Measurements from ENCODE around the gene WDR7. TPM values are rescaled to one million over a fixed set of nuclear protein-coding genes. Genes with fewer than 3 reads are reported as not detected.

Gene WDR7
- total RNA-seq, 1 experiment from 2014 or later, result 11.5 TPM

DNA sequence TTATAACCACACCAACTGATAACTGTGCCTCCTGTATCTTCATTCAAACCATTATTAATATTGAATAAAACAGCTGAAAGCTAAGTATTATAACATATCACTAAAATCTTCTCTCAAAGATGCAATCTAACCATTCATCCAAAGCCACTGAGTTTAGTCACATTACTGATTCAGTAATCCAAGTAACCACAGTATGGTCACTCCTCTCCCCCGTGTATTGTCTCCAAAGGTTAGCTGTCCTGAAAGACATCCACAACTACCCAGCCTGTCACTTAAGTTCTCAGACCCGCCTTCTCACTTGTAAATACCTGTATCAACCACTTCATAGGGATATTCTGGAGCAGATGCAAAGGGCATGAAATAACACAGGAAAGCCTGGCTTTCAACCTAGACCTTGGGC is 282.3 kb downstream of the WDR7 start:
- Histone ChIP-seq H2AFZ (ENCODE audit: low read depth, low read length, poor library complexity, severe bottlenecking) (no peak overlapping the region), H4K20me1 (ENCODE audit: insufficient read depth) (no peaks in the 10 kb centered on the region), H3K4me1 (ENCODE audit: control insufficient read depth in 1 of 2, insufficient read depth in 2 of 2, low read length in 2 of 2) (no peaks in the 10 kb centered on the region), H3K4me3 (replicated peaks in 1 of 2; ENCODE audit: low read depth in 1 of 2, low read length in 2 of 2) (no peak overlapping the region), H3K9me3 (ENCODE audit: control insufficient read depth in 1 of 2, insufficient read depth in 1 of 2, low read depth in 1 of 2, low read length in 2 of 2) (no peaks in the 10 kb centered on the region), H3K9ac (ENCODE audit: low read length) (no peak overlapping the region), H3K4me2 (ENCODE audit: low read length) (no peak overlapping the region), H3K27ac (ENCODE audit: low read depth, low read length) (no peak overlapping the region), H3K27me3 (ENCODE audit: insufficient read depth, low read length) (no peaks in the 10 kb centered on the region), H3K9me2 (ENCODE audit: insufficient read depth) (no peaks in the 10 kb centered on the region), H3K36me3 (ENCODE audit: control insufficient read depth in 1 of 2, insufficient read depth in 2 of 2, low read length in 2 of 2) (no peaks in the 10 kb centered on the region), H3K79me2 (ENCODE audit: insufficient read depth, low read length) (no peaks in the 10 kb centered on the region)
- ChIA-PET RAD21 (ENCODE audit: low non-redundant PET in 1 of 2, low total read pairs in 2 of 2, uncharacterized antibody in 2 of 2, unreplicated experiment in 2 of 2) (no interaction called here), CTCF (no interaction called here), POLR2A (no interaction called here)
- no TSS peak for BruUV-seq (replicated peaks)
- TF ChIP-seq POLR2A (IDR thresholded peaks at IDR 0.05; ENCODE audit: borderline replicate concordance, extremely low read depth, insufficient read depth, insufficient read length) (no peak), TCF7L2 (IDR thresholded peaks at IDR 0.05; ENCODE audit: borderline replicate concordance, extremely low read depth, insufficient read depth, insufficient read length) (no peak), ZNF274 (IDR thresholded peaks at IDR 0.05; ENCODE audit: low read depth, low read length) (no peak), YY1 (IDR thresholded peaks at IDR 0.05; ENCODE audit: extremely low read depth, insufficient replicate concordance, low read depth, low read length) (no peak), SIN3A (IDR thresholded peaks at IDR 0.05; ENCODE audit: low read depth) (no peak), FOSL1 (IDR thresholded peaks at IDR 0.05; ENCODE audit: low read depth) (no peak), REST (IDR thresholded peaks at IDR 0.05; ENCODE audit: low read depth) (no peak), CBX3 (IDR thresholded peaks at IDR 0.05; ENCODE audit: low read depth) (no peak)
- TF ChIP-seq, protein P1, sequence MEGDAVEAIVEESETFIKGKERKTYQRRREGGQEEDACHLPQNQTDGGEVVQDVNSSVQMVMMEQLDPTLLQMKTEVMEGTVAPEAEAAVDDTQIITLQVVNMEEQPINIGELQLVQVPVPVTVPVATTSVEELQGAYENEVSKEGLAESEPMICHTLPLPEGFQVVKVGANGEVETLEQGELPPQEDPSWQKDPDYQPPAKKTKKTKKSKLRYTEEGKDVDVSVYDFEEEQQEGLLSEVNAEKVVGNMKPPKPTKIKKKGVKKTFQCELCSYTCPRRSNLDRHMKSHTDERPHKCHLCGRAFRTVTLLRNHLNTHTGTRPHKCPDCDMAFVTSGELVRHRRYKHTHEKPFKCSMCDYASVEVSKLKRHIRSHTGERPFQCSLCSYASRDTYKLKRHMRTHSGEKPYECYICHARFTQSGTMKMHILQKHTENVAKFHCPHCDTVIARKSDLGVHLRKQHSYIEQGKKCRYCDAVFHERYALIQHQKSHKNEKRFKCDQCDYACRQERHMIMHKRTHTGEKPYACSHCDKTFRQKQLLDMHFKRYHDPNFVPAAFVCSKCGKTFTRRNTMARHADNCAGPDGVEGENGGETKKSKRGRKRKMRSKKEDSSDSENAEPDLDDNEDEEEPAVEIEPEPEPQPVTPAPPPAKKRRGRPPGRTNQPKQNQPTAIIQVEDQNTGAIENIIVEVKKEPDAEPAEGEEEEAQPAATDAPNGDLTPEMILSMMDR (IDR thresholded peaks at IDR 0.05 in 2 of 3, conservative IDR thresholded peaks at IDR 0.05 in 1 of 3; ENCODE audit: borderline replicate concordance in 1 of 3, insufficient read depth in 1 of 3, low read depth in 2 of 3, low read length in 2 of 3), result no peak
- TF ChIP-seq, protein P2, sequence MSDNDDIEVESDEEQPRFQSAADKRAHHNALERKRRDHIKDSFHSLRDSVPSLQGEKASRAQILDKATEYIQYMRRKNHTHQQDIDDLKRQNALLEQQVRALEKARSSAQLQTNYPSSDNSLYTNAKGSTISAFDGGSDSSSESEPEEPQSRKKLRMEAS (IDR thresholded peaks at IDR 0.05), result no peak
- intact Hi-C loops (cut with micrococcal nuclease), result no loop called here
- DNase-seq (ENCODE audit: low read depth, low spot score), result no peak
- no peak for ATAC-seq
